GM12892 (cell line): ENCODE results near the gene RPL19.

Experiments used
- POLR2A ChIP-seq: IDR thresholded peaks from 2 replicates; pipeline ENCODE4 v1.6.1; 2011; ENCODE audit warnings: low read depth, low read length, control low read depth
- POLR2AphosphoS5 ChIP-seq: IDR thresholded peaks from 2 replicates; pipeline ENCODE4 v1.6.1; 2011; ENCODE audit warnings: low read depth, low read length, control low read depth

GRCh38 chr17:39204245-39204644 lies 4.2 kb downstream of the RPL19 start:
- no peak for TF ChIP-seq POLR2AphosphoS5
- no peak for TF ChIP-seq POLR2A
